Tibial nerve (tissue), 4 donors: ENCODE results near the gene ATP11A. TPM values are rescaled to one million over a fixed set of nuclear protein-coding genes. Genes with fewer than 3 reads are reported as not detected.

ENCODE experiments used
- DNase-seq, 2 donors: peaks; one replicate each; pipeline ENCODE4 v3.0.0-alpha.2; 2019; ENCODE audit warnings: low spot score in 2 of 2
- H3K27ac ChIP-seq, 4 donors: fragments of 200-600 bp; sonication (generic) in 3 of 4; one replicate each; pipeline ENCODE4 v1.5.1; 2017 to 2019; ENCODE audit warnings: mild to moderate bottlenecking in 1 of 4
- H3K27me3 ChIP-seq, 2 donors: fragments of 200-600 bp; sonication (generic) in 1 of 2; one replicate each; pipeline versions ENCODE4 v1.5.1 to v1.6.0; 2017 to 2019
- H3K36me3 ChIP-seq, 3 donors: fragments of 200-600 bp; sonication (generic); one replicate each; pipeline ENCODE4 v1.5.1; 2018 to 2019
- H3K4me1 ChIP-seq, 4 donors: fragments of 200-600 bp; sonication (generic) in 3 of 4; one replicate each; pipeline ENCODE4 v1.5.1; 2017 to 2019
- H3K4me3 ChIP-seq, 4 donors: fragments of 200-600 bp; sonication (generic) in 3 of 4; one replicate each; pipeline ENCODE4 v1.5.1; 2017 to 2019; ENCODE audit warnings: mild to moderate bottlenecking in 1 of 4, moderate library complexity in 1 of 4
- H3K9me3 ChIP-seq, 4 donors: fragments of 200-600 bp; sonication (generic) in 3 of 4; one replicate each; pipeline ENCODE4 v1.5.1; 2017 to 2019
- CTCF ChIP-seq, 5 experiments: fragments of 200-600 bp in 3 of 5; fragments of 450-650 bp in 2 of 5; sonication (generic) in 3 of 5; IDR thresholded peaks; one replicate each; pipeline ENCODE4 v1.5.1; 2016 to 2019; ENCODE audit warnings: antibody characterized with exemption in 5 of 5, mild to moderate bottlenecking in 3 of 5, moderate library complexity in 2 of 5
- EP300 ChIP-seq, 2 donors: sonication (generic); formaldehyde crosslinking; IDR thresholded peaks; one replicate each; pipeline ENCODE4 v1.6.1; 2017; ENCODE audit warnings: antibody characterized with exemption in 2 of 2, mild to moderate bottlenecking in 1 of 2
- POLR2A ChIP-seq, 2 donors: fragments of 450-650 bp; IDR thresholded peaks; one replicate each; pipeline ENCODE4 v1.6.1; 2017; ENCODE audit warnings: antibody characterized with exemption in 2 of 2, mild to moderate bottlenecking in 2 of 2, moderate library complexity in 2 of 2
- WGBS, 2 donors: methylation state at CpG; one replicate each; pipeline ENCODE4 v1.1.5; 2018; 5-methylcytosine and 5-hydroxymethylcytosine counted together
- total RNA-seq, 4 donors: library from RNA; depleted of rRNA; stranded (reverse); fragments of >200 nt; gene quantifications; one replicate each; pipeline ENCODE4 v1.1.0, GENCODE V29; 2016

Gene ATP11A
- total RNA-seq, 4 donors from 2014 or later, result 24.7 to 61.5 (median 35.0) TPM

- WGBS, 2 donors, result 87 to 90% methylated on average over 19 of the region's 19 CpGs
- TF ChIP-seq CTCF (IDR thresholded peaks at IDR 0.05), result no peak
- no peak for TF ChIP-seq POLR2A (IDR thresholded peaks at IDR 0.05)
- no peak for TF ChIP-seq EP300 (IDR thresholded peaks at IDR 0.05)
These were observed 138.4 kb downstream of the ATP11A start for GRCh38 chr13:112828082-112828699.

GRCh38 chr13:112828756-112829155 is 138.9 kb downstream of the ATP11A start:
- DNase-seq, result no peak
- Histone ChIP-seq H3K27ac (no peak overlapping the region), H3K27me3 (no peaks in the 10 kb centered on the region), H3K4me1 (peaks cover 0 to 6% (median 0%) of the 10 kb centered on the region in 4 donors), H3K4me3 (no peak overlapping the region), H3K9me3 (no peaks in the 10 kb centered on the region), H3K36me3 (peaks cover 0 to 94% (median 10%) of the 10 kb centered on the region in 3 donors)
- 93 to 97% methylated on average over 15 of the region's 15 CpGs for WGBS, 2 donors
- TF ChIP-seq CTCF (IDR thresholded peaks at IDR 0.05) (no peak), EP300 (IDR thresholded peaks at IDR 0.05) (no peak), POLR2A (IDR thresholded peaks at IDR 0.05) (no peak)

More at GRCh38 chr13:112828082-112828699, 138.4 kb downstream of the ATP11A start:
- Histone ChIP-seq H3K4me1 (peaks cover 0 to 4% (median 0%) of the 10 kb centered on the region in 4 donors), H3K27me3 (no peaks in the 10 kb centered on the region), H3K36me3 (peaks cover 0 to 94% (median 9%) of the 10 kb centered on the region in 3 donors), H3K27ac (no peak overlapping the region), H3K4me3 (no peak overlapping the region), H3K9me3 (no peaks in the 10 kb centered on the region)
- DNase-seq, result no peak

GRCh38 chr13:112831196-112831595 is 141.4 kb downstream of the ATP11A start:
- DNase-seq, result no peak
- H3K27me3 ChIP-seq, result no peaks in the 10 kb centered on the region

GRCh38 chr13:112831801-112832200 is 142.0 kb downstream of the ATP11A start:
- no peak for DNase-seq
- TF ChIP-seq CTCF (IDR thresholded peaks at IDR 0.05) (no peak), POLR2A (IDR thresholded peaks at IDR 0.05) (no peak), EP300 (IDR thresholded peaks at IDR 0.05) (no peak)
- H3K36me3 ChIP-seq, result peaks cover 2 to 94% (median 15%) of the 10 kb centered on the region in 3 donors

More at GRCh38 chr13:112831196-112831595, 141.4 kb downstream of the ATP11A start:
- TF ChIP-seq CTCF (IDR thresholded peaks at IDR 0.05), result no peak
- no peak for TF ChIP-seq POLR2A (IDR thresholded peaks at IDR 0.05)
- TF ChIP-seq EP300 (IDR thresholded peaks at IDR 0.05), result no peak
- peaks cover 2 to 94% (median 17%) of the 10 kb centered on the region in 3 donors for H3K36me3 ChIP-seq
- H3K4me3 ChIP-seq, result no peak overlapping the region
- H3K4me1 ChIP-seq, result peaks cover 0 to 6% (median 0%) of the 10 kb centered on the region in 4 donors
- WGBS, 2 donors, result 97% methylated on average over 20 to 21 of the region's 21 CpGs
- no peaks in the 10 kb centered on the region for H3K9me3 ChIP-seq
- H3K27ac ChIP-seq, result no peak overlapping the region

GRCh38 chr13:112832811-112833210 is 143.0 kb downstream of the ATP11A start:
- Histone ChIP-seq H3K4me1 (peaks cover 0 to 11% (median 0%) of the 10 kb centered on the region in 4 donors), H3K36me3 (peaks cover 2 to 94% (median 12%) of the 10 kb centered on the region in 3 donors), H3K27me3 (no peaks in the 10 kb centered on the region), H3K9me3 (no peaks in the 10 kb centered on the region), H3K27ac (no peak overlapping the region), H3K4me3 (no peak overlapping the region)
- no peak for TF ChIP-seq POLR2A (IDR thresholded peaks at IDR 0.05)
- TF ChIP-seq CTCF (IDR thresholded peaks at IDR 0.05), result no peak
- TF ChIP-seq EP300 (IDR thresholded peaks at IDR 0.05), result no peak
- WGBS, 2 donors, result 87 to 90% methylated on average over 23 of the region's 23 CpGs
- no peak for DNase-seq

More at GRCh38 chr13:112831801-112832200, 142.0 kb downstream of the ATP11A start:
- H3K27ac ChIP-seq, result no peak overlapping the region
- peaks cover 0 to 6% (median 0%) of the 10 kb centered on the region in 4 donors for H3K4me1 ChIP-seq
- H3K9me3 ChIP-seq, result no peaks in the 10 kb centered on the region
- no peaks in the 10 kb centered on the region for H3K27me3 ChIP-seq
- WGBS, 2 donors, result 93 to 97% methylated on average over 13 of the region's 13 CpGs
- H3K4me3 ChIP-seq, result no peak overlapping the region
